ENCODE results near the gene PRR16. TPM values are rescaled to one million over a fixed set of nuclear protein-coding genes. Genes with fewer than 3 reads are reported as not detected.
"Not testable (repeated sequence)": the region's sequence is repeated elsewhere in the genome, so short reads cannot be mapped to it uniquely, and the experiment has no call there.

PRR16 gene
- 1.7 TPM for polyA plus RNA-seq (ENCODE audit: insufficient read length)
- long read RNA-seq, donor 1, result 0 reads
- long read RNA-seq, donor 2, result 0 reads
- long read RNA-seq, donor 3, result 0 reads
- long read RNA-seq, donor 4, result 0 reads
- long read RNA-seq, donor 5, result 0 reads
- long read RNA-seq, donor 6, result 0 reads
- long read RNA-seq, donor 7, result 0 reads
- long read RNA-seq, donor 8, result 0 reads

GRCh38 chr5:120463991-120464626 is at the start of gene PRR16:
PRR16 (plus strand) TSS chr5:120464300.
- DNase-seq, result peak; percentile 56

DNA sequence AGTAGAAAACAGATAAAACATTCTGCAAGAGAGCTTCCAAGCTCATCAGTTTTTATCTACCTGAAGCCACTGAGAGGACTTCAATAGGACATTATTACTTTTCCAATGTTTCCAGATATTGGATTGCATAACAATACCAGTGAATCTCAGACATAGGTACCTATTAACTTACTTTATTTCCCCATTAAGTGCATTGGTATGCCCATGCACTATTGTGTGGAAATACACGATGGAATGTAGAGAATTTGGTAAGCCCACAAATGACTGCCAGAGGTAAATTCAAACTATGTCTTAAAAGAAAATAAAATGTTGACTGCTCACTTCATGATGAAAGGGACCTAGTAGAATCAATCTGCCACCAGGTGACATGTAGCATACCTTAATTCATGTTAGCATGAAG is 48.1 kb upstream of the PRR16 start:
- no peak for DNase-seq

GRCh38 chr5:120419127-120419526 is 45.0 kb upstream of the PRR16 start:
- DNase-seq, result no peak

DNA sequence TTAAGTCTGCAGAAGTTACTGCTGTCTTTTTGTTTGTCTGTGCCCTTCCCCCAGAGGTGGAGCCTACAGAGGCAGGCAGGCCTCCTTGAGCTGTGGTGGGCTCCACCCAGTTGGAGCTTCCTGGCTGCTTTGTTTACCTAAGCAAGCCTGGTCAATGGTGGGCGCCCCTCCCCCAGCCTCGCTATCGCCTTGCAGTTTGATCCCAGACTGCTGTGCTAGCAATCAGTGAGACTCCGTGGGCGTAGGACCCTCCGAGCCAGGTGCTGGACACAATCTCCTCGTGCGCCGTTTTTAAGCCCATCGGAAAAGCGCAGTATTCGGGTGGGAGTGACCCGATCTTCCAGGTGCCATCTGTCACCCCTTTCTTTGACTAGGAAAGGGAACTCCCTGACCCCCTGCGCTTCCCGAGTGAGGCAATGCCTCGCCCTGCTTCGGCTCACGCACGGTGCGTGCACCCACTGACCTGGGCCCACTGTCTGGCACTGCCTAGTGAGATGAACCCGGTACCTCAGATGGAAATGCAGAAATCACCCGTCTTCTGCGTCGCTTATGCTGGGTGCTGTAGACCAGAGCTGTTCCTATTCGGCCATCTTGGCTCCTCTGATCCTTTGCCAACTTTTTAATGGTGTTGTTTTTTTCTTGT is 37.3 kb upstream of the PRR16 start:
- not testable (repeated sequence) for DNase-seq

DNA sequence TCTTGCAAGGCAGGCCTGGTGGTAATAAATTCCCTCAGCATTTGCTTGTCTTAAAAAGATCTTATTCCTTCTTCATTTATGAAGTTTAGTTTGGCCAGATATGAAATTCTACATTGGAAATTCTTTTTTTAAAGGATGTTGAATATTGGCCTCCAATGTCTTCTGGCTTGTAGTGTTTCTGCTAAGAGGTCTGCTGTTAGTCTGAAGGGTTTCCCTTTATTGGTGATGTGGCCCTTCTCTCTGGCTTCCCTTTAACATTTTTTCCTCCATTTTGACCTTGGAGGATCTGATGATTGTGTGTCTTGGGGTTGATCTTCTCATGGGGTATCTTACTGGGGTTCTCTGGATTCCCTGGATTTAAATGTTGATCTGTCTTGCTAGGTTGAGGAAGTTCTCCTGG is 33.5 kb upstream of the PRR16 start:
- no peak for DNase-seq

DNA sequence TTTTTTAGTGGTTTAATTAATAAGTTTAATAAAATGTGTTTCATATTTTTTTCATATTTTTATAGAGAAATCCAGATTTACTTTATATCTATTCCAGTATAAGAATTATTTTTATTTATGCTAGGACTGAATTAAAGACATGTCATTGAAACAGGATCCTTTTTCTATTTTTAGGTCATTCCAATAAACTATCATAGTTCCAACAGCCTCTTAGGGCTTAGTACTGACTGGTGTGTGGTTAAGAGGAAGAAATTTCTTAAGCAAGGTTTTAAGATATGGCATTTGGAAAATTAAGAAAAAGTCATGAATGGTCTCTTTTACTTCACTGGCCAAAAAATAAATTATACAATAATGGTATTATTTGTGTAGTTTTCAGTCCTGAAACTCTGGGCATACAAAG is 31.2 kb upstream of the PRR16 start:
- no peak for DNase-seq

GRCh38 chr5:120435129-120435528 is 29.0 kb upstream of the PRR16 start:
- no peak for DNase-seq

DNA sequence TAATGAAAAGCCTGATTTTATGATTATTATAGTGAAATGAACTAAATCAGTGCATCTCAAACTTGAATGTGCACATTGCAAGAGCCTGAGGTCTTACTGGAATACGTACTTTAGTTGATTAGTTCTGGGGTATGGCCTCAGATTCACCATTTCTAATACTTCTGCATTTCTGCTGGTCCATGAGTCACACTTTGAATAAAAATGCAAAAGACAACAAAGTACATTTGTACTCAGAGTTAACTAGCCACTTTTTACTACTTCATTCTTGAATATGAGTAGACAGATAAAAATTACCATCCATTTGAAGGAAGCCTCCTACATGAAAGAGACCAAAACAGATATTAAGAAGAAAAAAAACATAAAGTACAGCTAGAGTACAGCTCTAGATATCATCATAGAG is 27.1 kb upstream of the PRR16 start:
- no peak for DNase-seq

GRCh38 chr5:120442694-120443093 is 21.4 kb upstream of the PRR16 start:
- no peak for DNase-seq

- DNase-seq, result no peak
Measured at GRCh38 chr5:120443607-120444006, 20.5 kb upstream of the PRR16 start.

DNA sequence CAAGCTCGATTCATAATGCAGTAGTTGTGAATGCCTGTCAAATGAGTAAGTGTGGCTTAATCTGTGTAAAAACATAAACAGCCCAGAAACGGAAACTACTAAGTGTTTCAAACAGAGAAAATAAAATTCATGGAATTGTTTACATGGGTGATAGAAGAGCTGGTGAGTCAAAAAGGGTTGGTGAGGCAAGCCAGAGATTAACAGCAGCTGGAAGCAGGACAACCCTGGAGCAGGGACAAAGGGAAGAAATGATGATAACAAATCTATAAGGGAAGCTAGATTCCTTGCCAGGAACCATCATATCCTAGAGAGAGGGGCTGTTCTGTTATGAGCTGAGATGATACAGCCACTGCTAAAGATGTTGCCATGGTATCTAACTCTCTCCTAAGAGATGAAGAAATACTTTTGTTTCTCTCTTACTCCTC is 18.0 kb upstream of the PRR16 start:
- no peak for DNase-seq

GRCh38 chr5:120446901-120447300 is 17.2 kb upstream of the PRR16 start:
- DNase-seq, result no peak

GRCh38 chr5:120447706-120448239 is 16.3 kb upstream of the PRR16 start:
- DNase-seq, result no peak

DNA sequence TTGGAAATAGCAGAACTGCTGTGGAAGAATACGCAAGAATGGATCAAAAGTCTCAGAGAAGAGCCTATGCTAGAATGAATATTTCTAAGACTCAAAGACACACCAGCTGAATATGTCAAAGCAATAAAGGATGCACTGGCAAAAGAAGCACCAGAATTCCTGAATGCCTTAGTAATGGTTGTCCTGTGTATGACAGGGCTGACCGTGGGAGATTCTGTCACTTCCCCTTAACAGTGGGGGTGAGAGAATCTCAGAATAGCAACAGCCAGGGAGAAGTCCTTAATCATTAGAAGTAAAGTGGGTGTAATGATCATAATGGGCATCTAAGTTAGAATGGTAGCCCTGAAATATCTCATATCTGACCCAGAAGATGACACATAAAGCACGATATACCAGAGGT is 14.6 kb upstream of the PRR16 start:
- no peak for DNase-seq

- no peak for DNase-seq
Measured at GRCh38 chr5:120450910-120451309, 13.2 kb upstream of the PRR16 start.

- no peak for DNase-seq
Measured at GRCh38 chr5:120451445-120451844, 12.7 kb upstream of the PRR16 start.

DNA sequence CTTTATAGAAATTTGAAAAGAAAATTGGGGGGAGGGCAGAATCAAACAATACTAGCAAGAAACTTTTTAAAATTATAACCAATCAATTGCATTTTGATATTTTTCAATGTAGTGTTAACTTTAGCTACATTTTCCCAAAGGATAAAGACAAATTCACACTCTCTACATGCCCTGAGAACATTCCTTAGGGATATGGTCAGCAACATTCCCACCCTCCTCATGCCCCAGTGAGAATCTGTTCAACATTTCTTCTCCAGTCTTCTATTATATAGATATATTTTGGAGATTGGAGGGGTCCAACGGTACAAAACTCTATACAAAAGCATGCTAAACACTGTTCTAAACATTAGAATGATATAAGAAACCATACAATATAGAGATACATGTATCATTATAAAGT is 11.6 kb upstream of the PRR16 start:
- DNase-seq, result no peak

GRCh38 chr5:120454094-120454798 is 9.9 kb upstream of the PRR16 start:
- peak; percentile 21 for DNase-seq

DNA sequence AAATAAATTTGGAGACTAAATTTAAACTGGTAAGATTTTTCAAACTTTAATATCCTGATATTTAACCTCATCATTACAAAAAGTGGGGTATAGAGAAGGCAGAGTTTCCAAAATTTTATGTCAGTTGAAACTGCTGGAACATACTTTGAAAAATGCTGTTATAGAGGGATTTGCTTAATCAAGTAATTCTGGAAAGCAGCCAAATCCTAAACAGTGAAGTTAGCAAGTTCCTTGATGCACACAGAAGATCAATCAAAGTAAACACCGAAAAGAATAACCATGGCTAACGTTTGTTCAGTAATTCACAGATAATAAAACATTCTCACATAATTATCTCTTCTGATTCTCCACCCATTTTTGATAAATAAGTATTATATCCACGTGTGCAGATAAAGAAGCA is 8.1 kb upstream of the PRR16 start:
- no peak for DNase-seq

- peak; percentile 25 for DNase-seq
Measured at GRCh38 chr5:120457839-120458507, 6.1 kb upstream of the PRR16 start.

GRCh38 chr5:120458508-120458847 is 5.6 kb upstream of the PRR16 start:
- not testable (repeated sequence) for DNase-seq

DNA sequence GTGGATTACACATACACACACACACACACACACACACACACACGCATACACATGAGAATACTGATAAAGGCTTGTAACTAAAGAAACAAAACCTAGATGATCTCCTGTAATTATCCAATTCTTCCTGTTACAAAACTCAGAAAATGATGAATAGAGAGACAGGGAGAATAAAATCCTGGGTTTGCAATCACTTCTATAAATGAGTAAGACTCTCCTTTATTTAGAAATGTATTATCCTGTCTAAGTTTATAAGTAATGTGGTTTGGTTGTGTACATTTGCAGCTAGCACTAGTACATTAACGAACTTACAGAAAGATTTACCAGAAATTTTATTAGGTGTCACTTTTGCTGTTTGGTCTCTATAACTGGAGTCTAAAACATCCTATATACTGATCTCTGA is 2.8 kb upstream of the PRR16 start:
- DNase-seq, result no peak
